GM19238 (cell line): ENCODE measurements around the gene ARHGAP25.
A peak's percentile ranks its signal among the peaks of the same experiment; 100 is the strongest.

Source experiments
- DNase-seq: peaks from one replicate; pipeline ENCODE4 v3.0.0; 2011; ENCODE audit warnings: low spot score; ENCODE audit not compliant: insufficient read length

ARHGAP25 gene, protein sequence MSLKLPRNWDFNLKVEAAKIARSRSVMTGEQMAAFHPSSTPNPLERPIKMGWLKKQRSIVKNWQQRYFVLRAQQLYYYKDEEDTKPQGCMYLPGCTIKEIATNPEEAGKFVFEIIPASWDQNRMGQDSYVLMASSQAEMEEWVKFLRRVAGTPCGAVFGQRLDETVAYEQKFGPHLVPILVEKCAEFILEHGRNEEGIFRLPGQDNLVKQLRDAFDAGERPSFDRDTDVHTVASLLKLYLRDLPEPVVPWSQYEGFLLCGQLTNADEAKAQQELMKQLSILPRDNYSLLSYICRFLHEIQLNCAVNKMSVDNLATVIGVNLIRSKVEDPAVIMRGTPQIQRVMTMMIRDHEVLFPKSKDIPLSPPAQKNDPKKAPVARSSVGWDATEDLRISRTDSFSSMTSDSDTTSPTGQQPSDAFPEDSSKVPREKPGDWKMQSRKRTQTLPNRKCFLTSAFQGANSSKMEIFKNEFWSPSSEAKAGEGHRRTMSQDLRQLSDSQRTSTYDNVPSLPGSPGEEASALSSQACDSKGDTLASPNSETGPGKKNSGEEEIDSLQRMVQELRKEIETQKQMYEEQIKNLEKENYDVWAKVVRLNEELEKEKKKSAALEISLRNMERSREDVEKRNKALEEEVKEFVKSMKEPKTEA

GRCh38 chr2:68734688-68735525 lies at the start of gene ARHGAP25:
TSS of gene ARHGAP25 (plus strand) at chr2:68734811. CDS start at chr2:68735200, 389 bp downstream.
- peak; percentile 16 for DNase-seq

GRCh38 chr2:68686178-68686577 lies 48.4 kb upstream of the ARHGAP25 start:
- no peak for DNase-seq

DNA sequence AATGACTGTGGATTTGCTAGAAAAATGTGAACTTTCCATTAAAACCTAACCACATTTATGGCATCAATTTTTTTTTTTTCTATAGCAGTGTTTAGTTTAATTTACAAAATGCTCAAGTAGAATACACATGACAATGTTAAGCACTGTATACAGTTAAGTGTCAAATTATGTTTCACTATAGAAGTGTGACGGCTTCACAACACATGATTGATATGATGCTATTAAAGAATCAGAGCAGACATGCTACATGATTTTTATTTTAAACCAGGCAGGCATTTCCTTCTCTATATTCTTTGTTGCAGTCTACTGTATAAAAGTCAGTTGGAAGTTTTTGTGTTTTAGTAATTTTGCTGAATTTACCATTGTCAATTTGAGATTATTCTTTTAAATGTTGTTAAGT lies 47.6 kb upstream of the ARHGAP25 start:
- DNase-seq, result no peak

DNA sequence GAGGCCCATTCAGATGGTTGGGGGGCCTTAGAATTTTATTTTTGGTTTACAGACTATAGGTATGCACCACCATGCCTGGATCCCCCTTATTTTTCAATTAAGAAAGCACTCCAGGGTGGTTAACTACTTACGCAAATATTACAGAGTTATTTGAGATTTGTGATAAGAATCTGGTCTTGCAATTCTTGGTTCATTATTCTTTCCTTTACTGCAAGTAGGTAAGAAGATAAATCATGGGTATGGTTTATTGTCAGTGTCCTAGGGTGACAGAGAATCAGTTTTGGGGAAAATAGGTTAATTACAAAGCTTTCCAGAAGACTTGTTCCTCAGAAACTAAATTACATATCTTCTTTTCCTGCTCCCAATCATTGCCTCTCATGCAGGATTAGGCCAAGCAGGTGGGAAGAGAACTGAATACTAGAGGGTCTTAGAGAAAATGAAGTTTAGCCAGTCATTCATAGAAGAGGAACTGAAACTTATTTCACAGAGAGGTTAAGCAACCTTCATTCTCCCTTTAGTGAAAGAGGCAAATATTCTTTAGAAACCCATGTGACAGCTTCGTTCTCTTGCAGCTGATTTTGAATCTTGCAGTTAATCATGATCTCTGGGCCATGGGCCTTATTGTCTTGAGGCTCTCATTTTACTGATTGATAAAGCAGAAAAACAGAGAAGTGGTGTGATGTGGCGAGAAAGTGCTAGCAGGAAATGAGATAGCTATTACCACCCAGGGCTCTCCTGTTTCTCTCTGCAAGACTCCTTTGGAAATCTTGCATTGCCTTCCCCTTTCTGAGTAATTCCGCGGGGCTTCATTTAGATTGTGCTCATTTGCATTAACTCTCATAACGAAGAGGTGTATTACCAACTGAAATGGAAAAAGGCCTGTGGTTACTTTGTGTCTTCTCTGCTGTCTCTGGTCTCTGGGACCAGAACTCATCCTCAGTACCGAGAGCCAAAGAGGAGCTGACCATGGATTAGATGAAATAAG lies 44.8 kb upstream of the ARHGAP25 start:
- peak; percentile 30 for DNase-seq

GRCh38 chr2:68690851-68691250 lies 43.8 kb upstream of the ARHGAP25 start:
- DNase-seq, result no peak

DNA sequence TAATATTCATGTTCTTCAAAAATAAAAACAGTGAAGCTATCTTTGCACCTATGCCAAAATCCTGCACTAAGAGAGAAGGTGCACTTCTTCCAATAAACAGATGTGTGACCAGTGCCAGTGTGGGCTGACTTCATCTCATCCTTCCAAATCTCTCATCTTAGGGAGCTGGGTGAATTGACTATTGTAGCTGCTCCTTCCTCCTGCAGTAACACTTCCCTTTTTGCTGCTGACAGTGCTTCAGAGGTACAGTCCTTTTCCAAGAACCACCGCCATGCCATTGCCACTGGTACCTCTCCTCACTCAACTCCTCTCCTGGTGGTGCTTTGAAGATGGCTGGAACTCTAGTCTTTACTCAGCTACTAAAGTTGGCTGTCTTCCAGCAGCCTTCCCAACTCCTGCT lies 42.1 kb upstream of the ARHGAP25 start:
- DNase-seq, result no peak

- no peak for DNase-seq
These were observed 40.7 kb upstream of the ARHGAP25 start for GRCh38 chr2:68693951-68694350.

GRCh38 chr2:68695971-68696370 lies 38.6 kb upstream of the ARHGAP25 start:
- DNase-seq, result no peak

DNA sequence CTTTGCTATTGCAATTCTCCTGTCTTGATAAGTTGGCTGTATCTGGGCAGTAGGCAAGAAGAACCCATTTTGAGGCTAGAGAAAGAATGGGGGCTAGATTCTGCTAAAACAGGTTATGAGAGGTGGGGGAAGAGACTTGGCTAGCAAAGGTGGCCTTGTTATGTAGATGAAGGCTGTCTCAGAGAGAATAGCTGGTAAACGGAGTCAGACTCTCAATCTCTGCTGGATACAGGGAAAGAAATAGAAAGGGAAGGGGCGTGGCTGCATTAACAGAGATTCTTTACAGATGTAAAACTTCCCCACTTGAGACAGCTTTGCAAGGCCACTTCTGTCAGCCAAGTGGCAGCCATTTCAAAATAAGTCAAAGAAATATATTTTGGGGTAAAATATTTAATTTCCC lies 38.1 kb upstream of the ARHGAP25 start:
- DNase-seq, result no peak

GRCh38 chr2:68698567-68699377 lies 35.8 kb upstream of the ARHGAP25 start:
- no peak for DNase-seq

GRCh38 chr2:68700560-68700959 lies 34.1 kb upstream of the ARHGAP25 start:
- no peak for DNase-seq

GRCh38 chr2:68706637-68707036 lies 28.0 kb upstream of the ARHGAP25 start:
- DNase-seq, result no peak

DNA sequence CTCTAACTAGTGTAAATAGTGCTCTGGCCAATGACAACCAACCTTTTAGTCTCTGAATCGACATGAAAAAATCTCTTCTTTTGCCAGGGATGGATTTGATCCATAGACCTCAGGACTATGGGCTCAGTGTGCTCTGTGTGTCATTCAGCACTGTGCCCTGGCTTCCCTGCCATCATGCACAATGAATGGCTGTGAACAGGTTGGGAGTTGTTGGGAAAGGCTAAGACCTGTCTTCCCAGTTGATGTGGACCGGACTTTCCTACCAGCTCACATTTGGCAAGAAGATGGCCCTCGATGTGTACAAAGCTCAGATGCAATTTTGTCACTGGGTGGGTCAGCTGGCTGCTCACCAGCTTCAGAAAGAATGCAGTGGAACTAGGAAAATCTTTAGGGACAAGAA lies 26.0 kb upstream of the ARHGAP25 start:
- DNase-seq, result no peak

DNA sequence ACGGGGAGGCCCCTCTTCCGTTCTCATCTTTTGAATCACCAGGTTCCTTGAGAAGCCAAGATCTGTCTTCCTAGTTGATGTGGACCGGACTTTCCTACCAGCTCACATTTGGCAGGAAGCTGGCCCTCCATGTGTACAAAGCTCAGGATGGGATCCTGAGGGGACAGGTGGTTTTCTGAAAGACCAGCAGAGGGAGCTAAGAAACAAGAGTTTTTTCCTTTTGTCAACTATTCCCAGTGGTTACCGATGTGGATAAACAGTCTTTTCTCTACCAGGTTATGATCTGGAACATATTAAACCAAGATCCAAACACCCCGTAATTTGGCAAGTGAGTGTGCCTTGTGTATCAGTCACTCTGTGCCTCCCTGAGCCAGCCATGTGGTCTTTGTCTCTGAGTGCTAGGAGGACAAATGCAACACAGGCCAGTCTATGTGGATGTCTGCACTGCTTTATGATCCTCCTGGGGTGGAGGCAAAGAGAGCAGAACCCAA lies 25.1 kb upstream of the ARHGAP25 start:
- no peak for DNase-seq

DNA sequence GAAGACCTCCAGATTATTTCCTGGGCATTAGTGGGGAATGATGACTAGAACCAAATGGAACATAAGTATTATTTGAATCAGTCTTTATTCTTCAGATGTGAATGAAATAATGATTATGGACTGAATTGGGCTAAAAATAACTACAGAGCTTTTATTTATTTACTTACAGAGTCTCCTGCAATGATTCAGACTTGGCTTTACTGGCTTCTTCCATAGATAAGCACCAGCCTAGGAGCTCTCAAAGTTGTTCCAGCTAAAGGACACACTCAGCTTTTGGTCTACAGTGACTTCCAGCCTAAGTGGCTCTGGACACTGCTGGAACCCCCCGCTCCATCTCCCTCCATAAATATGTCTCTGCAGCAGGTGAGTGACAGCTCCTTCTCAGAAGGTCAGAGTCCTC lies 24.3 kb upstream of the ARHGAP25 start:
- no peak for DNase-seq

DNA sequence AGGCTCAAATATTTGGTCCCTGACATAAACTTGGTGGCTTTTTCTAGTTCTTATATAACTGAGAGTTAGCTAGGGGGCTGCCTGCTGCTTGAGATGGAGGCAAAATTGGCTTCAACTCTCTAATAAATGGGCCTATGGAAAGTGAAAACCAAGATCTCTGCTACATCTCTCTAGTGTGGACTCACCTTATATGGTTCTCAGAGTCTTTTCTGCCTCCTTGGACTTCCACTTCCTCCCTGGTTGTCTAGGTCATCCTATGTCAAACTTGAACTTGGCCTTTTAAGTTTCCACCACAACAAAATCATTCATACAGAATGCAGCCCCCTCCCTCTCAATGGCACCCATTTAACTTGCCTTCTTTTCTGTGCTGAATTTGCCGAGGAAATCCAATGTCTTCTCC lies 23.9 kb upstream of the ARHGAP25 start:
- DNase-seq, result no peak

- no peak for DNase-seq
These were observed 19.7 kb upstream of the ARHGAP25 start for GRCh38 chr2:68714866-68715265.

- no peak for DNase-seq
These were observed 19.1 kb upstream of the ARHGAP25 start for GRCh38 chr2:68715353-68716041.

DNA sequence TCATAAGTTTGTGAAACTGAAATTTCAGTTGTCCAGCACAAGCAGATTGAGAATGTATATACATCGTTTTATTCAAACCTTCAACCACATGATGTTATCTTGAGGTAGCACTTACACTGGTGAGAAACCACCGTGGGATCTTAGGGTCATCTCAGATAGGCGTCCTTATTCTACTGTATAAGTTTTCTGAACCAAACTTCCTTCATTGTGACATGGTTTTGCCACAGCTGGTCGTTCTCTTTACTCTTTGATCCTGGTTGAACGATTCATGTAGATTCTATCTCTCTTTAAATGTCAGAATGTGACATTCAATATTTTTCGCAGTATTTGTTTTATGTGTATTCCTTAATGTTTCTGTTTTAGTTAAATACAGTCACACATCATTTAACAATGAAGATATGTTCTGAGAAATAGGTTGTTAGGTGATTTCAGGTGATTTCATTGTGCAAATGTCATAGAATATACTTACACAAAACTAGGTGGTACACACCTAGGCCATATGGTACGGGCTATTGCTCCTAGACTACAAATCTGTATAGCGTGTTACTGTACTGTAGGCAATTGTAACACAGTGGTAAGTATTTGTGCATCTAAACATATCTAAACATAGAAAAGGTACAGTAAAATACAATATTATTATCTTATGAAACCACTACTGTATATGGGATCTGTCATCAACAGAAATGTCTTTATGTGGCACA lies 17.9 kb upstream of the ARHGAP25 start:
- DNase-seq, result no peak
